ENCODE results near the gene CYTH3. TPM values are rescaled to one million over a fixed set of nuclear protein-coding genes. Genes with fewer than 3 reads are reported as not detected.
A peak's percentile ranks its signal among the peaks of the same experiment; 100 is the strongest.

CYTH3 gene
- total RNA-seq, 2 donors from 2014 or later: 83.8 to 89.4 TPM

DNA sequence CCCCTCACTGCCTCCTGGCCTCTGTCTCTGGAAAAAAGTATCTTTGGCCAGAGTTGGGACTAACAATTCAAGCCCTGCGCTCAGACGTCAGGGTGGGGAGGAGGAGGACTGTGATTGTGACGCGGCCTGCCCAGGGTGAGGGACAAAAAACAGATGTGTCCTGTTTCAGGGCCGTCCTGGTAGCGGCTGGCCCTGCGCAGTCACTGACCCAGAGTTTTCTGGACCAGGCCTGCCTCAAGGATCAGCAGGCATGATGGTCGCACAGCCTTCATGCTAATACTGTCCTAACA is 110.1 kb downstream of the CYTH3 start:
- Histone ChIP-seq H3K9me3 (no peaks in the 10 kb centered on the region), H3K27ac (peak overlapping the region; percentile 87 to 94), H3K4me3 (peak overlapping the region; percentile 35), H3K36me3 (peaks cover 21% of the 10 kb centered on the region), H3K27me3 (replicated peaks; ENCODE audit: insufficient read depth) (no peaks in the 10 kb centered on the region), H3K4me1 (ENCODE audit: control insufficient read depth in 1 of 2, low read depth in 2 of 2) (peaks cover 18 to 41% of the 10 kb centered on the region in 2 donors)
- DNase-seq (ENCODE audit: low spot score) (peak; percentile 41), ATAC-seq (ENCODE audit: insufficient number of reproducible peaks, low FRiP score, low read depth) (peak; percentile 71)
- TF ChIP-seq, protein P1, sequence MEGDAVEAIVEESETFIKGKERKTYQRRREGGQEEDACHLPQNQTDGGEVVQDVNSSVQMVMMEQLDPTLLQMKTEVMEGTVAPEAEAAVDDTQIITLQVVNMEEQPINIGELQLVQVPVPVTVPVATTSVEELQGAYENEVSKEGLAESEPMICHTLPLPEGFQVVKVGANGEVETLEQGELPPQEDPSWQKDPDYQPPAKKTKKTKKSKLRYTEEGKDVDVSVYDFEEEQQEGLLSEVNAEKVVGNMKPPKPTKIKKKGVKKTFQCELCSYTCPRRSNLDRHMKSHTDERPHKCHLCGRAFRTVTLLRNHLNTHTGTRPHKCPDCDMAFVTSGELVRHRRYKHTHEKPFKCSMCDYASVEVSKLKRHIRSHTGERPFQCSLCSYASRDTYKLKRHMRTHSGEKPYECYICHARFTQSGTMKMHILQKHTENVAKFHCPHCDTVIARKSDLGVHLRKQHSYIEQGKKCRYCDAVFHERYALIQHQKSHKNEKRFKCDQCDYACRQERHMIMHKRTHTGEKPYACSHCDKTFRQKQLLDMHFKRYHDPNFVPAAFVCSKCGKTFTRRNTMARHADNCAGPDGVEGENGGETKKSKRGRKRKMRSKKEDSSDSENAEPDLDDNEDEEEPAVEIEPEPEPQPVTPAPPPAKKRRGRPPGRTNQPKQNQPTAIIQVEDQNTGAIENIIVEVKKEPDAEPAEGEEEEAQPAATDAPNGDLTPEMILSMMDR (IDR thresholded peaks at IDR 0.05): no peak

DNA sequence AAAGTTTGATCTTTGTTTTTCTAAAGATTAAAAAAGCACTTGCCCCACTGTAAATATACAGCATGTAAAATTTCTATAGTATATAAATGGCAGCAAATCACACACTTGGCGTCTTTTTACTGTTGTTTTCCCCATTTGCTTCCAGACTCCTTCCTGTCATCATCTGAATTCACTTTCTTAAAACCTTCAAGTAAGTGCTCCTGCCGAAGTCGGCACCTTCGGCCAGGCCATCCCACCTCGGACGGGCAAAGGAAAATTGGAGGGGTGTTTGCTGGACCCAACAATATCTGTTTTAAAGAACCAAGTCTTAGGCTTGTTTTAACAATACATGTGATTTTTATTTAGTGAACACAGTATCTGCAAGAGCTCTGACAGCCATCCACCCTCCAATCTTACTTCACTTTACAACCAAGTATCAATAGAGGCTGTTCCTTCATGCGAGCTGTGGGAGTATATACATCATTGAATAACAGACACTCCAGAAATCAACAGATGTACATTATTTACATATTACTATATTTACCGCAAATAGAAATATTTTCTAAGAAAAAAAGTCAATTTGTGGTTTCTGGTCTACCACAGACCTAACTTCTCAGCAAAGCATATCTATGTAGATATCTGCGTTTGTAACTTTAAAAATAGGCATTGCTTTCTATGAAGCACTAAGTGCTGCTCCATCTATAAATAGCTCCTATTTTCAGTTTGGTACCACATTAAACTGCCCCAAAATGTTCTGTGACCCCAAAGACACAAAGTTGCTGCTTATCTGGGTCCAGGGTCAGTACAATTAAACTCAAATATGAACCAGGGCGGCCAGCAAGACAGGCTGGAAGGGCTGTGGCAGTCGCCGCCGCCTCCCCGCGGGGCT is 110.7 kb downstream of the CYTH3 start:
- peaks cover 18 to 38% of the 10 kb centered on the region in 2 donors for H3K4me1 ChIP-seq (ENCODE audit: control insufficient read depth in 1 of 2, low read depth in 2 of 2)
- H3K27ac ChIP-seq: peak overlapping the region; percentile 87 to 94
- H3K36me3 ChIP-seq: peaks cover 23% of the 10 kb centered on the region
- TF ChIP-seq, protein P1 (IDR thresholded peaks at IDR 0.05): no peak
- H3K4me3 ChIP-seq: peak overlapping the region; percentile 35
- ATAC-seq (ENCODE audit: insufficient number of reproducible peaks, low FRiP score, low read depth): no peak
- no peaks in the 10 kb centered on the region for H3K9me3 ChIP-seq
- no peak for DNase-seq (ENCODE audit: low spot score)
- H3K27me3 ChIP-seq (replicated peaks; ENCODE audit: insufficient read depth): no peaks in the 10 kb centered on the region

DNA sequence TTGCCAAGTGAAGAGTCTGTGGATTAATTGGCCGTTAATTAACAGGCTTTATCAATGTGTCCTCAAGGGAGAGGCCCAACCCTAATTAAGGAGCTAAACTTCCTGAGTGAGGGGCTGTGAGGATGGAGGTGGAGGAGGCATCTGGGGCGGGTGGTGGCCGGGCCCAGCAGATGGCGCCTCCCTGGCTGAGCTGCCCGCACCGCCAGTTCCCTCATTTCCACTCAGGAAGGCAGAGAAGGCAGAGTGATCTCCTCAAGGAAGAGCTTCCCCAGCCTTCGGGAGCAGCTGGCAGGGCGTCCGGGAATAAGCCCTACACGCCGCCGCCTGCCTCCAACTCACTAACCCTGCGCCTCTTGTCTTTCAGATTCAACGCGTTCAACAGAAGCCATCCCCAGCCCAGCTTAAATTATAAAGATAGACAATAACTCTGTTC is 112.2 kb downstream of the CYTH3 start:
- H3K36me3 ChIP-seq: peaks cover 34% of the 10 kb centered on the region

GRCh38 chr7:6159524-6160031 is 112.8 kb downstream of the CYTH3 start:
- ATAC-seq (ENCODE audit: insufficient number of reproducible peaks, low FRiP score, low read depth) (no peak), DNase-seq (ENCODE audit: low spot score) (no peak)
- peaks cover 34% of the 10 kb centered on the region for H3K36me3 ChIP-seq
- no peak overlapping the region for H3K4me3 ChIP-seq
- H3K27me3 ChIP-seq (replicated peaks; ENCODE audit: insufficient read depth): no peaks in the 10 kb centered on the region
- TF ChIP-seq, protein P1 (IDR thresholded peaks at IDR 0.05): no peak
- H3K4me1 ChIP-seq (ENCODE audit: control insufficient read depth in 1 of 2, low read depth in 2 of 2): peaks cover 18 to 38% of the 10 kb centered on the region in 2 donors
- H3K9me3 ChIP-seq: no peaks in the 10 kb centered on the region
- H3K27ac ChIP-seq: peak overlapping the region; percentile 87 to 94

More for the DNA sequence above, 112.2 kb downstream of the CYTH3 start:
- H3K4me3 ChIP-seq: peak overlapping the region; percentile 31
- no peaks in the 10 kb centered on the region for H3K9me3 ChIP-seq
- ATAC-seq (ENCODE audit: insufficient number of reproducible peaks, low FRiP score, low read depth) (no peak), DNase-seq (ENCODE audit: low spot score) (no peak)
- TF ChIP-seq, protein P1 (IDR thresholded peaks at IDR 0.05): peak; percentile 66
- peaks cover 18 to 38% of the 10 kb centered on the region in 2 donors for H3K4me1 ChIP-seq (ENCODE audit: control insufficient read depth in 1 of 2, low read depth in 2 of 2)
- no peaks in the 10 kb centered on the region for H3K27me3 ChIP-seq (replicated peaks; ENCODE audit: insufficient read depth)
- peak overlapping the region; percentile 87 to 94 for H3K27ac ChIP-seq

GRCh38 chr7:6159097-6159483 is 113.3 kb downstream of the CYTH3 start:
- no peak overlapping the region for H3K27ac ChIP-seq
- peaks cover 18 to 38% of the 10 kb centered on the region in 2 donors for H3K4me1 ChIP-seq (ENCODE audit: control insufficient read depth in 1 of 2, low read depth in 2 of 2)
- no peaks in the 10 kb centered on the region for H3K27me3 ChIP-seq (replicated peaks; ENCODE audit: insufficient read depth)
- no peaks in the 10 kb centered on the region for H3K9me3 ChIP-seq
- DNase-seq (ENCODE audit: low spot score): no peak
- ATAC-seq (ENCODE audit: insufficient number of reproducible peaks, low FRiP score, low read depth): no peak
- TF ChIP-seq, protein P1 (IDR thresholded peaks at IDR 0.05): no peak
- no peak overlapping the region for H3K4me3 ChIP-seq
- peaks cover 36% of the 10 kb centered on the region for H3K36me3 ChIP-seq

All from thoracic aorta (tissue), 2 donors.